NK-92 (cell line): Measurements from ENCODE around the gene TMEM44.
"Not testable (repeated sequence)": the region's sequence is repeated elsewhere in the genome, so short reads cannot be mapped to it uniquely, and the experiment has no call there.

Source experiments
- DNase-seq: peaks from one replicate; lab custom pipeline; 2025; ENCODE audit not compliant: unreplicated experiment; lab: John Stamatoyannopoulos, UW

The TMEM44 gene

GRCh38 chr3:194556086-194557056 is 76.8 kb downstream of the TMEM44 start:
- no peak for DNase-seq

GRCh38 chr3:194555175-194556062 is 77.8 kb downstream of the TMEM44 start:
- DNase-seq: no peak

DNA sequence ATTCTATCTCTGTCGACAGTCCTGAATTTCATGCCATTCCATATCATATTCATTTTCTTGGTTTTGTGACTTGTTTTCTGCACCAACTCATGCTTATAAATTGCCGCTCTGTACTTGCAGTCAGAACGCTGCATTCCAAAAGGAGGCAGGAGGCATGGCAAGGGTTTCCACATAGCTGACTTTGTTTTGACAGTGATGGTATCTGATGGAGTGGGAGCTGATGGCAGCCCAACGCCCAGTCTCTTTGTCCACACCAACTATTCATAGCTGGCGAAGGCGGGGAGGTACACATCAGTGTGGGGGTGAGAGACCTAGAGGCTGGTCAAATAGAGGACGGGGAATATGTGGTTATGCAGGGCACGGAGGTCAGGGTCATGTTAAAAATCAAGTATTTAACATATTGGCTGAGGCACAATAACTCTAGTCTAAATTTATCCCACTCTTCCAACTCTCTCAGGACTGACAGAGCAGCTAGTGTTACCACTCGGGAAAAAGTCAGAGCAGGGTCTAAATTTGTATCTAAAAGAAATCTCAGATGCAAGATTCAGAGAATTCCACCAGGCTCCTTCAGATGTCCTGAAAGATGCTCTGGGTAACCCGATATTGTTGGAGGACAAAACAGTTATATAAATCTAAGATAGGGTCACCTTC is 78.6 kb downstream of the TMEM44 start:
- no peak for DNase-seq

DNA sequence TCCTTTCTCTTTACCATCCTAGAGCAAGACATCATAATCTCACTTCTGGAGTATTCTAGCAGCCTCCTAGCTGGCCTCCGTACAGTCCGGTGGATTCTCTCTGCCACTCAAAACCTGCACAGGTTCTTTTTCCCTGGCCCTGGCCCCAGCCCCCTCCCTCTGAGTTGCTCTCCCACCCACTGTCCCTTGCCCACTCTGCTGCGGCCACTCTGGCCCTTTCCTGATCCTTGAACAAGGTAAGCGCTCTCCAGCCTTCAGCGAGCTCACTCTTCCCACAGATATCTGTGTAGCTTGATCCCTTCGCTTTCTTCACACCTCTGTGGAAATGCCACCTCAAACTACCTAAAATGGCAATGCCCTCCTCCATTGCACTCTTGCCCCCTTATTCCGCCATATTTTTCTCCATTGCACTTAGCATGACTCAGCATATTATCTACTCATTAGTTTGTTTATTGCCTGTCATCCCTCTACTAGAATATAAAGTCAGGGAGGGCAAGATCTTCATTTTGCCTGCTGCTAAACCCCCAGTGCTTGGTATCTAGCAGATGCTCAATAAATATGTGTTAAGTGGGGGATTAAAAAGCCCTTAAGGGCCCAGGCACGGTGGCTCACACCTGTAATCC is 80.8 kb downstream of the TMEM44 start:
- no peak for DNase-seq

- no peak for DNase-seq
Observed at GRCh38 chr3:194549853-194550252, 83.4 kb downstream of the TMEM44 start.

GRCh38 chr3:194548346-194549321 is 84.6 kb downstream of the TMEM44 start:
- no peak for DNase-seq

DNA sequence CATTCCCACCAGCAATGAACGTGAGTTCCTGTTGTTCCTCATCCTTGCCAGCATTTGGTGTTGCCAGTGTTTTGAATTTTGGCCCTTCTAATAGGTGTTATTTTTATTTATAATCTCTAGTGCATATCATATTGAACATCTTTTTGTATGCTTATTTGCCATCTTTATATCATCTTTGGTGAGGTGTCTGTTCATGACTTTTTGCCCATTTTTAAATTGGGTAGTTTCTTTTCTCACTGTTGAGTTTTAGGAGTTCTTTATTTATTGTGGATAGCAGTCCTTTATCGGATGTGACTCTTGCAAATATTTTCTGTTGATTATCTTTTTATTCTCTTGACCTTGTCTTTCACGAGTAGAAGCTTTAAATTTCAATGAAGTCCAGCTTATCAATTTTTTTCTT is 86.2 kb downstream of the TMEM44 start:
- no peak for DNase-seq

GRCh38 chr3:194545538-194545937 is 87.7 kb downstream of the TMEM44 start:
- DNase-seq: not testable (repeated sequence)

DNA sequence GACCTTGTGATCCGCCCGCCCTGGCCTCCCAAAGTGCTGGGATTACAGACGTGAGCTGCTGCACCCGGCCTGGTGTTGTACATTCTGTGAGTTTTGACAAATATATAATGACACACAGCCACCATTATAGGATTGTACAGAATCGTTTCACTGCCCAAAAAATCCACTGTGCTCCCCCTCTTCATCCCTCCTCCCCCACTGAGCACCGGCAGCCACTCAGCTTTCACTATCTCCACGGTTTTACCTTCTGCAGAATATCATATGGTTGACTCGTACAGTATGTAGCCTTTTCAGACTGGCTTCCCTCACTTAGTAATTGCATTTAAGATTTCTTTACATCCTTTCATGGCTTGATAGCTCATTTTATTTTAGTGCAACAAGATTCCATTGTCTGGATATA is 89.7 kb downstream of the TMEM44 start:
- DNase-seq: no peak

- no peak for DNase-seq
Observed at GRCh38 chr3:194541483-194541882, 91.7 kb downstream of the TMEM44 start.

DNA sequence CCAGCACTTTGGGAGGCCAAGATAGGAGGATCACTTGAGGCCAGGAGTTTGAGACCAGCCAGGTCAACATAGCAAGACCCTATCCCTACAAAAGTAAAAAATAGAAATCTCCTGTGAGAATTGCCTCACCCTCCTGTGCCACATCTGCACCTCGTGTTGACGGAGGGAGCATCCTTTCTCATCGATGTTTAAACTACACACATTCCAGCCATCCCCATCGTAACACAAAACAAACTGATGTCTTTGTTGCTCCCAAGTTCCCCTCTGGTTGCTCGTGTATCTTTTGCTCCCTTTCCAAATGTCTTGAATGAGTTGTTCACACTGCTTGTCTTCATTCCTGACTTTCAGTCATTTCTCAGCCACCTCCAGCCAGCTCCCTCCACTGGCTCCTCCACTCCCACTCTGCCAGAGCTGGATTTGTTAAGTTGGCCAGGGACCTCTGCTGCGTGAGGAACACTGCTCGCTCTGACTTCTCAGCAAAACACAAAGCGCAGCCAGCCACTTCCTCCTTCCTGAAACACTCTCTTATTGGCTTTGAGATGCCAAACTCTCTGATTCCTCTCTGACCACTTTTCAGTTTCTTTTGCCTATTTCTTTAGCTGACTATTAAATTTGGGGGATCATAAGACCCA is 92.8 kb downstream of the TMEM44 start:
- no peak for DNase-seq

- DNase-seq: no peak
Observed at GRCh38 chr3:194539498-194539897, 93.7 kb downstream of the TMEM44 start.

GRCh38 chr3:194537732-194538247 is 95.4 kb downstream of the TMEM44 start:
- no peak for DNase-seq
